HL-60 (cell line): Measurements from ENCODE around the gene GIMAP2.

ENCODE experiments used
- DNase-seq, 2 experiments: peaks; one replicate each; pipeline ENCODE4 v3.0.0-alpha.2; 2010 to 2020; ENCODE audit warnings: low read depth in 1 of 2, low spot score in 1 of 2
- H3K27ac ChIP-seq: fragments of 250-450 bp; sonication (Bioruptor Pico); replicated peaks from 2 replicates; pipeline ENCODE4 v1.5.1; 2020; ENCODE audit warnings: mild to moderate bottlenecking, moderate library complexity
- H3K27me3 ChIP-seq: fragments of 250-450 bp; sonication (Bioruptor Pico); 2 replicates; pipeline ENCODE4 v1.5.1; 2021; ENCODE audit warnings: mild to moderate bottlenecking, moderate library complexity; ENCODE audit not compliant: insufficient read depth, poor library complexity, severe bottlenecking
- H3K4me3 ChIP-seq: replicated peaks from 2 replicates; pipeline ENCODE4 v1.5.1; 2011; ENCODE audit warnings: mild to moderate bottlenecking, control low read depth, low read length; ENCODE audit not compliant: insufficient read depth
- GABPA ChIP-seq: IDR thresholded peaks from 2 replicates; pipeline ENCODE4 v1.6.1; 2012; ENCODE audit warnings: low read depth
- POLR2AphosphoS5 ChIP-seq: IDR thresholded peaks from 2 replicates; pipeline ENCODE4 v1.6.1; 2012; ENCODE audit warnings: low read depth
- SPI1 ChIP-seq: IDR thresholded peaks from 2 replicates; pipeline ENCODE4 v1.6.1; 2012; ENCODE audit warnings: low read depth, mild to moderate bottlenecking, borderline replicate concordance
- TF ChIP-seq, protein P1 (sequence below): IDR thresholded peaks from 2 replicates; pipeline ENCODE4 v1.6.1; 2012; ENCODE audit warnings: low read depth; ENCODE audit not compliant: insufficient replicate concordance
- TF ChIP-seq, protein P2 (sequence below): IDR thresholded peaks from one replicate; pipeline ENCODE4 v1.5.1; 2011; ENCODE audit warnings: low read length, control low read depth, inconsistent platforms; ENCODE audit not compliant: insufficient read depth

Gene GIMAP2

DNA sequence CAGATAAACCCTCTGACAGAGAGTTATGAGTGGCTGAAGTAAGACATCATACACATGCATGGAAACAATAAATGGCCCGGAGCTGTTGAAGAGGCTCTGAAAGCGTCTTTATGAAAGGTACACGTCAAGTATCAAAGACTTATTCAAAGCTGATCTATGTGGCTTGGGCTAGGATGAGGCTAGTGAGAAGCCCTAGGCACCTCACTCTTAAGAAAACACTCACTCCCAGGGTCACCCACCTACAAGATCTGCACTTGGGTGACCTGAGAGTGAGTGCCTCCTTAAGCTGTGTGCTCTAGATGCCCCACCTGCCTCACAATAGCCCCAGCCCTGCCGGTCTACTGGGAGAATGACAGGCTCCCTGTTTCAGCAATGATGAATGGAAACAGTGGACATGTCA lies 29.8 kb downstream of the GIMAP2 start:
- Histone ChIP-seq H3K27me3 (no peaks in the 10 kb centered on the region), H3K4me3 (no peak overlapping the region), H3K27ac (no peak overlapping the region)
- TF ChIP-seq, protein P1, sequence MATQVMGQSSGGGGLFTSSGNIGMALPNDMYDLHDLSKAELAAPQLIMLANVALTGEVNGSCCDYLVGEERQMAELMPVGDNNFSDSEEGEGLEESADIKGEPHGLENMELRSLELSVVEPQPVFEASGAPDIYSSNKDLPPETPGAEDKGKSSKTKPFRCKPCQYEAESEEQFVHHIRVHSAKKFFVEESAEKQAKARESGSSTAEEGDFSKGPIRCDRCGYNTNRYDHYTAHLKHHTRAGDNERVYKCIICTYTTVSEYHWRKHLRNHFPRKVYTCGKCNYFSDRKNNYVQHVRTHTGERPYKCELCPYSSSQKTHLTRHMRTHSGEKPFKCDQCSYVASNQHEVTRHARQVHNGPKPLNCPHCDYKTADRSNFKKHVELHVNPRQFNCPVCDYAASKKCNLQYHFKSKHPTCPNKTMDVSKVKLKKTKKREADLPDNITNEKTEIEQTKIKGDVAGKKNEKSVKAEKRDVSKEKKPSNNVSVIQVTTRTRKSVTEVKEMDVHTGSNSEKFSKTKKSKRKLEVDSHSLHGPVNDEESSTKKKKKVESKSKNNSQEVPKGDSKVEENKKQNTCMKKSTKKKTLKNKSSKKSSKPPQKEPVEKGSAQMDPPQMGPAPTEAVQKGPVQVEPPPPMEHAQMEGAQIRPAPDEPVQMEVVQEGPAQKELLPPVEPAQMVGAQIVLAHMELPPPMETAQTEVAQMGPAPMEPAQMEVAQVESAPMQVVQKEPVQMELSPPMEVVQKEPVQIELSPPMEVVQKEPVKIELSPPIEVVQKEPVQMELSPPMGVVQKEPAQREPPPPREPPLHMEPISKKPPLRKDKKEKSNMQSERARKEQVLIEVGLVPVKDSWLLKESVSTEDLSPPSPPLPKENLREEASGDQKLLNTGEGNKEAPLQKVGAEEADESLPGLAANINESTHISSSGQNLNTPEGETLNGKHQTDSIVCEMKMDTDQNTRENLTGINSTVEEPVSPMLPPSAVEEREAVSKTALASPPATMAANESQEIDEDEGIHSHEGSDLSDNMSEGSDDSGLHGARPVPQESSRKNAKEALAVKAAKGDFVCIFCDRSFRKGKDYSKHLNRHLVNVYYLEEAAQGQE = no peak
- TF ChIP-seq POLR2AphosphoS5 = no peak
- no peak for TF ChIP-seq SPI1
- no peak for TF ChIP-seq GABPA
- DNase-seq = no peak

DNA sequence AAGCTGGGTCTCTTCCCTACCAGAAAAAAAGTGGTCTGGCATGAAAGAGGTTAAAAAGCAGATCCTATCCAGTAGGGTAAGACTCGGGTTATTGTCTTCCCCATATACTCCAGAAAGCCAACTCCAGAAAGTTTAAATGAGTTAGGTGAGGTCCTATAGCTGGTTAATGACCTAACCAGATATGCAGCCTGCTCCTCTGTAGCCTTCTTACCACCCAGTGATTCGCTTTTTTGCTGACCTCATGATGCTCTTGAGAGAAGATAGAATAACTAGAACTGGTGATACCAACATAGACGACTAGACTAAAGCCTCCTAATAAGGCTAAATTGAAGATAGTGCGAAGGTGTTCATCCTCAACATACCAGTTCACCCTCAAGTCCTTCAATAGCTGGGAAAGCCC lies 30.2 kb downstream of the GIMAP2 start:
- TF ChIP-seq, protein P2, sequence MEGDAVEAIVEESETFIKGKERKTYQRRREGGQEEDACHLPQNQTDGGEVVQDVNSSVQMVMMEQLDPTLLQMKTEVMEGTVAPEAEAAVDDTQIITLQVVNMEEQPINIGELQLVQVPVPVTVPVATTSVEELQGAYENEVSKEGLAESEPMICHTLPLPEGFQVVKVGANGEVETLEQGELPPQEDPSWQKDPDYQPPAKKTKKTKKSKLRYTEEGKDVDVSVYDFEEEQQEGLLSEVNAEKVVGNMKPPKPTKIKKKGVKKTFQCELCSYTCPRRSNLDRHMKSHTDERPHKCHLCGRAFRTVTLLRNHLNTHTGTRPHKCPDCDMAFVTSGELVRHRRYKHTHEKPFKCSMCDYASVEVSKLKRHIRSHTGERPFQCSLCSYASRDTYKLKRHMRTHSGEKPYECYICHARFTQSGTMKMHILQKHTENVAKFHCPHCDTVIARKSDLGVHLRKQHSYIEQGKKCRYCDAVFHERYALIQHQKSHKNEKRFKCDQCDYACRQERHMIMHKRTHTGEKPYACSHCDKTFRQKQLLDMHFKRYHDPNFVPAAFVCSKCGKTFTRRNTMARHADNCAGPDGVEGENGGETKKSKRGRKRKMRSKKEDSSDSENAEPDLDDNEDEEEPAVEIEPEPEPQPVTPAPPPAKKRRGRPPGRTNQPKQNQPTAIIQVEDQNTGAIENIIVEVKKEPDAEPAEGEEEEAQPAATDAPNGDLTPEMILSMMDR = no peak
- TF ChIP-seq SPI1 (no peak), GABPA (no peak)
- TF ChIP-seq, protein P1 = no peak
- H3K27me3 ChIP-seq = no peaks in the 10 kb centered on the region
- no peak for DNase-seq
- no peak overlapping the region for H3K4me3 ChIP-seq
- no peak overlapping the region for H3K27ac ChIP-seq

DNA sequence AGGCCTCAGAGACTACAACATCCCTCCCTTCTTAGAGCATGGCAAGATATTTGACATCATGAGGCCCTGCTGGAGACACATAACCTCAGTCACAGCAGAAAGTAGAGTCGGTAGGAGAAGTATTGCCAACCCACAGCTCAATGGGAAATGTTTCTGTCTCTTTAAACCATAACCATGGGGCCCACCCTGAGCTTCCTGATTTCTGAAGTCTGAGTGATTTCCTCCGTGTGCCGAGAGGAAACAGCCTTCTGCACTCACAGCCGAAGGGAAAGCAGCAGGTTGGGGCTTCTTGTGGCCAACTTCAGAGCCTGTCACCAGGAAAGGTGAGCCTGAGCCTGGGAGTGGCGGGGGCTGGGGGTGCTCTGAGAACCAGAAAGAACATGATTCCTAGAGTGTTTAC lies 30.9 kb downstream of the GIMAP2 start, which contains the start of gene GIMAP1:
Gene GIMAP1, plus strand, starts transcription at position 246 of the 400 bp plus-strand sequence. CDS start 2,435 bp downstream, outside the sequence.
- no peak; the same call in 1 of the 2 replicates for TF ChIP-seq SPI1
- TF ChIP-seq GABPA = no peak
- DNase-seq = peak in 1 of 2 experiments; percentile 83
- no peaks in the 10 kb centered on the region for H3K27me3 ChIP-seq

DNA sequence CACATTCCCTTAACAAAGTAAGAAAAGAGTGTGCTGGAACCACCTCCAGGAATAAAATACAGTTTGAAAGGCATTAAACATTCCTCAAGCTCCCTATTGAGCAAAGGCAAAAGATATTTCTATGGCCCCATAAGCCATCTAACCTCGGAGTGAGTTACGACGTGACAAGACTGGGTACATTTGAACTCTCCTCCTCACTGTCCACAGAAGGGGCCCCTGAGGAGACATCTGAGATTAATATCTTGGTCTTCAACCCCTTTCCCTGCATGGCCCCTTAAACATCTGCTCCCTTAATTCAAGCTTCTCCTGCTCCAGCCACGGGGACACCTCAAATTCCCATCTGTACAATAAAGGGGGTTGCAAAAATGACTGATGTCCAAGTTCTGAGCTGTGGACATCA lies 31.4 kb downstream of the GIMAP2 start:
- no peak for DNase-seq
- Histone ChIP-seq H3K27me3 (no peaks in the 10 kb centered on the region), H3K27ac (peak overlapping the region; percentile 37; the same call in 1 of the 2 replicates)

More for the DNA sequence above, 30.9 kb downstream of the GIMAP2 start, which contains the start of gene GIMAP1:
- peak within 1 kb of the TSS; percentile 37; the same call in 1 of the 2 replicates for H3K27ac ChIP-seq
- H3K4me3 ChIP-seq = peak within 1 kb of the TSS; percentile 30

More for the DNA sequence above, 31.4 kb downstream of the GIMAP2 start:
- peak overlapping the region; percentile 30 for H3K4me3 ChIP-seq
- TF ChIP-seq, protein P2 = no peak
- TF ChIP-seq, protein P1 = no peak
- no peak for TF ChIP-seq SPI1
- no peak for TF ChIP-seq GABPA
- TF ChIP-seq POLR2AphosphoS5 = no peak
